GM19395 (cell line): ENCODE results near the gene TAS2R16.

Experiments used
- ATAC-seq: cut with Tn5 transposase; IDR thresholded peaks from one replicate; pipeline ENCODE4 v1.9.1; 2021; ENCODE audit warnings: mild to moderate bottlenecking, moderate library complexity; ENCODE audit not compliant: unreplicated experiment

Gene TAS2R16, protein sequence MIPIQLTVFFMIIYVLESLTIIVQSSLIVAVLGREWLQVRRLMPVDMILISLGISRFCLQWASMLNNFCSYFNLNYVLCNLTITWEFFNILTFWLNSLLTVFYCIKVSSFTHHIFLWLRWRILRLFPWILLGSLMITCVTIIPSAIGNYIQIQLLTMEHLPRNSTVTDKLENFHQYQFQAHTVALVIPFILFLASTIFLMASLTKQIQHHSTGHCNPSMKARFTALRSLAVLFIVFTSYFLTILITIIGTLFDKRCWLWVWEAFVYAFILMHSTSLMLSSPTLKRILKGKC

DNA sequence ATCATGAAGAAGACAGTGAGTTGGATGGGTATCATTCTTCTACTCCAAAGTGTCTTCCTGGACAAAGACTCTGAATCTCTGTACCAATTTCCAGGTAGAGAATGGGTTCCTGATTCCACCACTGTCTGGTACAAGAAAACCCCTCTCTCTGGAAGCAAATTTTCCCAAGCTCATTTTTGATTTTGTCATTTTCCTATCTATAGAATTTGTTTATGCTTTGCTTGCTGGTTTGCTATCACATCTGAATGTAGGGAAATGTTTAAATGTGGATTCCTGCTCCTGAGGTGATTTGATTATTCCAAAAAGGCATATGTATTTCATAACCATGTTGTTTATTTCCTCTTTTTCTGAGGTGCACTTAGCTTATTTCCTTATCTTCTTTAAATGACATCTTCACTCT, at the start of gene TAS2R16:
Gene TAS2R16, minus strand, starts transcription at position 101 of the 400 bp plus-strand sequence. Its CDS starts 66 bp downstream, at position 35.
- no peak for ATAC-seq

DNA sequence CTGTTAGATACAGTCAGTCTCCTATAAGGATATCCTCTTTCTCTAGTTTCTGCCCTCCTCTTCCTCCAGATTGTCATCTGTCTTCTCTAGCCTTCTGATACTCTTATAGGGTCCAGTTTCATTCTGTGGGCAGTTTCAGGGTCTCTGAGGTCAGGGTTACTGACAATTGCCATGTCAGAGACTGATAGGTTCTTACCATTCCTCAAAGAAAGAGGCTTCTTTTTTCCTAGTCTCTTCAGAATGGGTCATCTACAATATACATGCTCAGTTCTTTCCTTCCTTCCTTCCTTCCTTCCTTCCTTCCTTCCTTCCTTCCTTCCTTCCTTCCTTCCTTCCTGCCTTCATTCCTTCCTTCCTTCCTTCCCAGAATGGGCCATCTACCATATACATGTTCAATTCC, 48.1 kb upstream of the TAS2R16 start:
- ATAC-seq, result no peak

DNA sequence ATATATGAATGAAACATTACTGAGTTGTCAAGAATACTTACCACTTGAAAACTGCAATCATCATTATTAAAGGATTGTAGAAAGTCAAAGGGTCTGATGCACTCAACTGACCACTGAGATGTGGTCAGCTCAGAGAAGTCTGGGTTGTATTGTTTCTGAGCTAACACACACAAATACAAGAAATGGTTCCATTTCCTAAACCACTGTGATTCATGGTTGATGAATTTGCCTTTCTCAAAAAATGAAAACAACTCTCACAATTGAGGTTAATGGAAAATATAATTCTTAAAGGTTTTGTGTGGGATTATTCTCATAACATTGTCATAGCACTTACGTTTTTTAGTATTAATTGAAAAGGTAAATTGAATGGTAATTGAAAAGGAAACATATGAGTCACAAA, 45.6 kb upstream of the TAS2R16 start:
- no peak for ATAC-seq

DNA sequence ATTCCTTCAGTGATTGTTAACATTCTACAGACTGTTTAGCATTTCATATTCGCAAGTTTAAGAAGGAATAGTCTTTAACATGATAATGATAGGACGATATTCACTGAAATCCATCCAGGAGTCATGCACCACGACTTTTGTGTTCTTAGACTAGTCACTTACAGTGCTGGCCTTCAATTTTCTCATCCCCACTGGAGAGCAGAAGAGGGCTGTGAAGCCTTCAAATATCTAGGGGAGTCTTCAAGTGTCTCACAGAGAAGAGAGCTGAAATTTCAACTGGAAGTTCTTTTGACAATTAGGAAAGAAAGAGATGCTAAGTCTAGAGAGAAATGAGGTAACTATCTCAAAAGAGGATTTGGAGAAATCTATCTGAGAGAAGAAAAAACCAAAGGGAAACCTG, 43.8 kb upstream of the TAS2R16 start:
- ATAC-seq, result no peak

DNA sequence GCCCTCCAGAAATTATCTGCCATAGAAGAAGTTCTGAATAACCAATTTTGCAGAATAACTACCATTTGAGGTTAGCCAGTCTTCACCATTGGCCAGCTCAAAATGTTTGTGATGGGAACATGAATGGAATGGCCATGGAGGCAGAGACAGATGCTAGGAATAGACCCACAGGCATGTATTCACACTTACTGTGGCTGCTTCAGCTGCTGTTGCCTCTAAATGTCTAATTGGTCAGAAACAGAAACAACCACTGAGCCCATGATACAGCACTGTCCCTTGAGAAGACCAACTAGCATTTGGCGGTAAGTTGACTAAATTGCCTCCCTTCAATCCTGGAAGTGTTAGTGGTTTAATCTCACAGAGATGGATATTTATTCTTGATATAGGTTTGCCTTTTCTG, 38.6 kb upstream of the TAS2R16 start:
- ATAC-seq, result no peak

DNA sequence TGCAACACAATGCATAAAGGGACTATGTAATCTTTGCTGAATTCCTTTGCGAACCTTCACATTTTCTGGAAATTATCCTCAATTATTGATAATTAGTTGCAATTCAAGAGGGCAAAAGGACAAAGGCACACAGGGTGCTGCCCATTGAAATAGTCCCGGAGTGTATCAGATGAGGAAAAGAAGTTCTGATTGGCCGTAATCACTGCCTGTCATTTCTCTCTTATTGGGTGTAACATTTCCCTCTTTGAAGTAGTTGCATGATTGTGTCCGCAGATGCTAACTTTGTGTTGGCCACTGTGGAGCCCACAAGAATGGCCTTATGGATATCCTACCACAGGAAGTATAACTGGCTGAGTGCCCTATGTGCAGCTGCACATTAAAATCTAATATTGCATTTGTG, 35.1 kb upstream of the TAS2R16 start:
- no peak for ATAC-seq

DNA sequence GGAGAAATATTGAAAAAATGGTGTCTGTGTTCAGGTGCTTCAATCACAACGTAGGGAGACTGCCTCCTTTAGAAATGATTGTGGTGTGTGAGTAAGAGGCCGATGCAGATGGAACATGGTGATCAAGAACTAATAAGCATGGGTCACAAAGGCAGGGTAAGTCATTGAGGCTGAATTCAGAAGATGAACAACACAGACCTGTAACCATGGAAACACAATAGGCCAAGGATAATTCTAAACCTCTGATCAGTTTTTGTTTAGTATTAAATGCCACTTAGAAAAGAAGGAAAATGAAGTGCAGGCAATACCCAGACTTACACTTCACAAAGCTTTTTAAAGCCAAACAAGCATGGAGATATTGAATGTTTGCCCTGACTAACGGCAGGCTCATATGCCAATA, 32.8 kb upstream of the TAS2R16 start:
- no peak for ATAC-seq

DNA sequence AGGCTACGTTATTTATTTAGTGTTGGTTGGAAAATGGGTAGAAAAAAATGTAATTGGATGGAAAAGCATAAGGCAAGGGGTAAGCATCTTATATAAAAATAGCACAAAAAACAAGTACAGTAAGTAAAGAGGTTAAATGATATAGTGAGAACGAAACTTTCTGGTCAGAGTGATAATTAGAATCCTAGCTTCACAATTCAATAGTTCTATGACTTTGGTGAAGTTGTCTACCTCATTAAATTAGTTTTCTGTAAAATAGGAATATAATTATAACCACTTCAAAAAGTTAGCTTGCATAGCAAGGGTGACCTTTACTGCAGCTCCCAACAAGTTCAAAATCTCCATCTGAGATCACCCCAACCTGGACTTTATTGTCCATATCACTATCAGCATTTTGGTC, 30.8 kb upstream of the TAS2R16 start:
- ATAC-seq, result no peak

DNA sequence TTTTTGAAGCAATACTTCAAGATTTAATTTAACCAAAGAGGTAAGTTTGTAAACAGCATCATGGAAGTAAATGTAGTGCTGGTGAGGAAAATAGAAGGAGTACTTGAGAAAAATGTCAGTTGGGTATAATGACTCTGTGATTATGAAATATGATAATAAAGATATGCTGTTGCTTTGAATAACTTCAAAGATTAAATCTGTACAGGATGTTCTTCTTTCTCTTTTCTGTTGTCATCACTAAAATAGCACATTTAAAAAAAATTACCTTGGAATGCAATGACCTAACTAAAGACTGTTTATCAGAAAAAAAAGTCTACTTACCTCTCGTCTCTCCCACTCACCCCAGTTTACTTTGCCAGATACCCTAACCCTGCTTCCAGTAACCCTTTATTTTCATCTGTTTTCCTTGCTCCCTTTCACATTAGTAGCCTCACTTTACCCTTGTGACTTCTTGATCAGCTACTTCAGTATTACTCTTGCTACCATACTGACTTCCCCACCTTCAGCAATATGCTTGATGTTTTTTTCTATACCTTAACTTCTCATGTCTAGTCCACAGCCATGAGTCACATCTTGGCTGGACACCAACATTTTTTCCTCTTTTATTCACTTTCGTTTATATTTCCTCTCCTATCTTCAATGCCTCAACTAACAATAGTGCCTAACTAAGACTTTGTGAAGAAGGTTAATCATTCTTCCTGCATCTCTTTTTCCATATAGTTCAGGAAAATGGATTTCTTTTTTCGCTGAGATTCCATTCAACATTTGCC, 29.7 kb upstream of the TAS2R16 start:
- no peak for ATAC-seq

DNA sequence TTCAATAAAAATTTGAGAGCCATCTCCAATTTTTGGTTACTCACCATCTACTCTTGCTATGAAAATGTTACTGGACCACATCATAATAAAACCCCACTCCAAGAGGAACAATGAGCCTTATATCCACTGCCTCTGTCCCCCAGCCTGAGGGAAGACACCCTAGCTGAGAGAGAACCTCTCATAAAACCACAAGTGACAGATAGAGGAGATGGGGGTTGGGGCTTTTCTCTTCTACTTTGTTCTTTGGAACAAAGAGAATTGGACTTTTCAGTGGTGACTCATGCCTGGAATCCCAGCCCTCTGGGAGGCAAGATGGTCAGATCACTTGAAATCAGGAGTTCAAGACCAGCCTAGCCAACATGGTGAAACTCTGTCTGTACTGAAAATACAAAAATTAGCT, 27.6 kb upstream of the TAS2R16 start:
- ATAC-seq, result no peak

DNA sequence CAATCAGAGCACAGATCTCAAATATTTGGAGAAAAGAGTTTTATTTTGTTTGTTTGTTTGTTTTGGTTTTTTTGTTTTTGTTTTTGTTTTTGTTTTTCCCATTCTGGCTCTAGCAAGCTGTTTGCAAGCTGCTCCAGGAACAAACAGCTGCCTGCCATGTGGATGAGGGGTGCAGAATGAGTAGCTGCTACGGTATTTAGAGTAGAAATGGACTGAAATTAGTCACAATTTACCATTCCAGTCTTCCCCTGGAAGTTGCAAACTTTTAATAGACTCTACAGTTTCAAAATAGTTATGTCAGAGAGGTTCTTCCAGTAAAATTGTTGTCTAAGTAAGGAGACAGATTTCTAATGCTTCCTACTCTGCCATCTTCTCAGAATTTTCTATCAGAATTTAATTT, 27.1 kb upstream of the TAS2R16 start:
- ATAC-seq, result no peak

DNA sequence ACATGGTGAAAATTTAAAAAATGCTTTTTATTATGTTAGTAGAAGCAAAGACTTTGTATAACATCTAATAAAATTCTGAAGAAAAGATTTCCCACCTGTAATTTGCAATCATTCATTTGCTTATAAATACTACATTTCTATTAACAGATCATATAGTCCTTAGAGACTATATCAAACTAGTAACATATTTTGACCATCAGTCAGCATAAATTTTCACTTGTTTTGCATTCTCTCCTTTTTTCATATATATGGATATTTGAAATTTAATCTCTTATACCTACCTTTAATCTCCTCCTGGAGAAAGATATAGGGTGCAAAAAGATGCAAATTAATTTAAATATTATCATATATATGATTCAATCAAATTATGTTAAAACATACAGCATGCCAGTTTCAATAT, 16.9 kb upstream of the TAS2R16 start:
- ATAC-seq, result no peak

DNA sequence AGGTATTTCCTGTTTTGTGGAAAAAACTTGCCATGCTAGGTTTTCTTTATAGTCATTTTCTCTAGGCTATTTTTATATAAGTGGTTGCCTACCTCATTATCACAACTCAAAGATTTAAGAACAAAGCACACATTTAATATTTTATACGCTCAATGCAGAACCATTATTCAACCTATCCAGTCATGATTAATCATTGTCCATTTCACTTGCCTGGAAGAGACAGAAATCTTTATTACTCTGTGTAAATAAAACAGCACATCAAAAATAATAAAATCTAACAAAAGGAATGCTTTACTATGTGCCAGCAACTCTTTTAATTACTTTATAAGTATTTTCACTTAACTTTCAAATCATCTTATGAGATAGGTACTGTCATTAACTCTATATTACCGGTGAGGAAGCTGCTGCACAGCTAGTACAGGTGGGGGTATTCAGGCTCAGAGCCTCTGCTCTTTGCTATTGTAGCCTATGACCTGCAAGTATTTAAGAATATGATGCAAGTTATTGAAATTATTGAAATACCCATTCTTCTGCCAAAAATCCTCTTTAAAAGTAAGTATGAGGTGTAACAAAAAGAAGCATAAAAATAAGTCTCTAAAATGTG, 16.4 kb upstream of the TAS2R16 start:
- no peak for ATAC-seq

DNA sequence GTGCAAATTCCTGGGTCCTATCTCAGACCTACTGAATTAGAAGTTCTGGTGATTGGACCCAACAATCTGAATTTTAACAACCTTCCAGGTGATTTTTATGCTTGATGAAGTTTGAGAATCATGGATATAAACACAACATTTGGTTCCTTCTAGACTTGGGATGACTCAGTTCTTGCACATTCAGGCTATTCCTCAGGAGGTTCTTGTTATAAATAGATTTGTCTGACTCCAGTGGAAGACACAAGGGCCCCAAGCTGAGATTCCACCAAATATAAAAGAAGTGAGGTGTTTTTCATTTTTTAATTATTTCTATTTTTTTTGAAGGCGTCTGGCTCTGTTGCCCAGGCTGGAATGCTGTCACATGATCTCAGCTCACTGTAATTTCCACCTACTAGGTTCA, 9.4 kb upstream of the TAS2R16 start:
- no peak for ATAC-seq

DNA sequence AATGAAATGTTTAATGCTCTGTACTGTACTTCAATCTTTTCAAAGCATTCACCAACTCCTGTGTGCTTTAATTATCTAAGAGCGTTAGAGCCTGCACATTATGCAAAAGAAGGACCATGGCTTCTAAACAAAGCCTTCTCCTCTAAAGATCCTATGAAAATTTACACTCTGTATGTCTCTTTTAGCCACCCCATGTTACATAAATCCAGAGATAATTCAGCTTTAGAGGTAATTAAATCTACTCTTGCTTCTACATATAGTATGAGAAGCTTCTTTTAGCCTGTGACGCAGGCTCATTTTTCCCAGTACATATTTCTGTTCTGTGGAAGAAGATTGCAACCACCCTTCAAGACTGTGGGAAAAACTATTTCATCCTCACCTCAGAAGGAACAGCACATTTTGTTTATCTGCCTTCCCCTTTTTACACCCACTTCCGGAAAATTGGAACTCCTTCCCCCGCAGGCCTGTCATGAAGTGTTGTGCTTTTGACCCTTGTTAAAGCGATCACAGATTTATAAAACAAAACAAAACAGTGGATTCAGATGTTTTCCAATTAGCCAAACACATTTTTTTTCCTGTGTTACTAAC, 8.1 kb upstream of the TAS2R16 start:
- no peak for ATAC-seq

DNA sequence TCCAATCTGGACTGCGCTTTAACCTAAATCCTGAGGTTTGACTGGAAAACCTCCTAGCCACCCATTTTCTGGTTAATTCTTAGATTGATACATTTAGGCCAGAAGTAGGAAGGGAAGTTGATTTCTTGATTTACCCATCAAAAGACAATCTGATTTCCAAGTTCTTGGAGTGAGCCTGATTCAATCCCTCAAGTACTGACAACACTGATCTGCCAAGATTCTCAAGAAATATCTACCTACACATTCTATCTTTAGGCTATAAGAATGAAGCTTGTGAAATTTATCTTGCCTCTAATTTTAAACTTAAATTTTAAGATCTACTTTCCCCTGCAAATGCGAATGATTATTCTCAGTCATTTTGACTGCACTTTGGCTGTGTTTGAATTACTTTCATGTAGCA, 5.9 kb downstream of the TAS2R16 start:
- no peak for ATAC-seq

DNA sequence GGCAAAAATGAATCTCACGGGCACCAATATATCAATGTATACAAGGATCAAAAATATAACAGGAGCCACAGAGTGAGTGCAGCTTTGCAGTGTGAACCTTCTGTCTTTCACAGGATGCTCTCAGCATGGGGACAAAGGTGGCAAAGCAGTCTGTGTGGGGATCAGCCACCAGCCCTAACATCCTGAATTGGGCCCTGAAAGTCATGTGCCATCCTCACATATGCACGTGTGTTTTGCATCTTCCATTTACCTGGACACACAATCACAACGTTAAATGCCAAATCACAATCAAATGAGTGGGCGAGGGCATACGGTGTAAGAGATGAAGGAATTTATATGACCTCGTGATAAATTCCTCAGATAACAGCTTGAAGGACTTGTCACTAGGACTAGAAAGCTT, 6.5 kb downstream of the TAS2R16 start:
- ATAC-seq, result no peak

DNA sequence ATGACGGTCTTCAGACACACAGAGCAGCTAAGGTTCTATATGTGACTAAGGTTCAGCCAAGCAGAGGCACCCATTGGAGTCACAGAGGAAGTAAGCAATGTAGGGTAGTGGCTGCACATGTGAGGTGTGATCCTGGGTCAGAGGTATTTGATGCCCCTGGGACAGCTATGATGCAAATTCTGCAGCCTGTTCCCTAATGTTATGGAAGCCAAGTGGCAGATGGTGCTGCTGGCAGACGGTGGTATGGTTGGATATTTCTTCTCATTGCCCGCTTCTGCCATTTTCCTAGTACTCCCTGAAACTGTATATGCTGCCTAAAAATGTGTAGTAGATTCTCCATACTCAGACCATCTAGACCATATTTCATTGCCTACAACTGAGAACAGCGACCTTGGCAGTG, 7.2 kb downstream of the TAS2R16 start:
- ATAC-seq, result no peak

DNA sequence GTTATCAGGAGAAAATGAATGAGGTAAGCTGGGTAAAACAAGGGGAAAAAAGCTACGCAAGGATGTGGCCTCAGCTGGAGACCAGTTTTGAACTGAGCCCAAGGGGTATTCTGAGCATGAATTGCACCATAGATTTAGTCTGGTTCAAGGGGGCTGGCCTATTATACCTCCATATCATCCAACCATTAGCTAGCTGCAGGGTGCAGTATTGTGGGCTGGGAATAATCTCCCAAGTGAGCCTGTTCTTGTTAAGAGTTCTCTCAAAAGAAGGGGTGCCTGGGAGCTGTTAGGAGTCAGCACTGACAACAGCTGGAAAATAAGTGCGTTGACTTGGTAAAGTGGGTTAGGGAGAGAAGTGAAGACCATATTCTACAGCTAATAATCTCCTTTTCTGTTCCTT, 8.0 kb downstream of the TAS2R16 start:
- ATAC-seq, result no peak

DNA sequence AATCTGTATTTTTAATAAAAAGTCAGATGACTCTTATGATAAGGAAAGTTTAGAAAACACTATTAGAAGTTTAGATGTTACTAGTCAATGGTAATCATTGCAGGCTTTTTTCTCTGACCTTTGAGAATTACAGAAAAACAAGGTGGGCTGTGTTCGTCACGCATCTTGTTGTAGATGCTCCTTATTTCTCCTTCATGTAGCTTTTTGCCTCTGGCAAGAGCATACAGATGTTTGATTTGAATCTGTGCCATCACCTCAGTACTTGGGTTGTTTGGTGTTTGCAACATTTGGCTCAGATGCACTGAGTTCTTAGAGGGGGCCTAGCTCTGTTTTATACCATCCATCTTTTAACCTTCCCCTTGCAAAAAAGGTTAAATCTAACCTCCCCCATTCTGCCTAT, 11.5 kb downstream of the TAS2R16 start:
- no peak for ATAC-seq

DNA sequence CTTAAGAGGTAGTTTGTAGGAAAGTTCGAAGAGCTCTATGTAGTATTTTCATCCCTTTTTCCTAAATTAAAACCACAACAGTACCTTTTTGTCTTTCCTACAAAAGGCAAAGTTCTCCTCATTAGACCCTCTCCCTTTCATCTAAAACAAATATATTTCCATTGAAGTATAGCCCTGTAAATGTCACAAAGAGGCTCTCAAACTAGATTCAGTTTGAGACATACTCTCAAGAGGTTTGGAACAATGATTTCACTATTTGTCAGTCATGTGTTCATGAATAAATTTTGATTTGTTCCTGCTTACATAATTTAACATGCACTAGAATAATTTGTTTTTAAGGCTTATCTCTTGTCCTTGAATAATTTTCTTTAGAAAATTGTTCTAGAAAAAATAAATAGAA, 12.2 kb downstream of the TAS2R16 start:
- ATAC-seq, result no peak

DNA sequence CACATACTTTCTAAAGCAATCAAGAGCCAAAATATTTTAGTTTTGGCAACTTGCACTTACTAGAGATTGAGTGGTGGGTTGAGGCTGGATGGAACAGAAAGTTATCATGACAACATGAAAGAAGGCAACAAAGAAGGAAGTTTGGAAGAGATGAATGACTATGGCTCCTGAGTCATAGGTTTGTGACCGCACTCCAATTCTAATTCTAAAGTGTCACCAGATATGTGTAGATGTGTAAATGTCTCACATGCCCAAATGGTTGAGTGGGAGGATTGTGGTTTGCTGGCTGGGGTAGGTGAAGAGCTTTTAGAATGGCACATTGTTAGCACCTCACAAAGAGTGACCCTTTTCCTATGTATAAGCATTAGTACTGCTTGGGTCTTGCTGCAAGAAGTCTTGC, 20.2 kb downstream of the TAS2R16 start:
- ATAC-seq, result no peak
